Measurements from ENCODE around the gene AP5Z1. TPM values are rescaled to one million over a fixed set of nuclear protein-coding genes. Genes with fewer than 3 reads are reported as not detected.

Gene AP5Z1
- total RNA-seq, 2 experiments from 2014 or later, result 47.3 to 55.0 TPM

DNA sequence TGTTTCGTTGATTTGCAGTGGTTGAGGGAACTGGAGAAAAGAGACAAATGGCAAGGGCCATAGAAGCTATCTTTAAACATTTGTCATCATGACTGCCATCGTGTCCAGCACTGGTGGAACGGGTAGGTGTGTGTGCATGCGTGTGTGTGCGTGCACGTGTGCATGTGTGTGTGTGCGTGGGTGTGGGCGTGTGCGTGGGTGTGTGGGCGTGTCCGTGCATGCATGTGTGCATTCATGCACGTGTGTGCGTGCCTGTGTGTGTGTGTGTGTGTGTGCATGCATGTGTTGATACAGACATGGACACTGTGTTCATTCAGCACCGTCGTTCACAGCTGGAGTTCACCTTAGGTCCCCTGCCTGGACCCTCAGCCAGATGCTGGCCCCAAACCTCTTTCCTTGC lies 38.1 kb upstream of the AP5Z1 start:
- Mint-ChIP-seq H3K36me3 (ENCODE audit: low read depth) (peaks cover 28% of the 10 kb centered on the region), H3K27me3 (ENCODE audit: low read depth) (no peaks in the 10 kb centered on the region), H3K4me3 (no peak overlapping the region), H3K4me1 (ENCODE audit: low read depth) (peaks cover 62% of the 10 kb centered on the region), H3K9me3 (ENCODE audit: insufficient read depth) (no peaks in the 10 kb centered on the region), H3K27ac (peak overlapping the region; percentile 4)
- POLR2A ChIA-PET, result no interaction called here
- ATAC-seq (no peak), DNase-seq (no peak)
- CTCF ChIA-PET, result interaction anchor here (0.6 kb wide), 1 partner anchor 21 kb away, joined by 3 read pairs; no protein-coding TSS in a partner anchor

GRCh38 chr7:4738711-4739527 lies 36.5 kb upstream of the AP5Z1 start:
- peak overlapping the region; percentile 66 for H3K27ac Mint-ChIP-seq
- no peaks in the 10 kb centered on the region for H3K27me3 Mint-ChIP-seq (ENCODE audit: low read depth)
- ATAC-seq (peak; percentile 40), DNase-seq (no peak)
- POLR2A ChIA-PET, result interaction anchor here (1.4 kb wide), 1 partner anchor 37 kb away, joined by 7 read pairs; the partner anchor contains the start of gene AP5Z1
- CTCF ChIA-PET, result interaction anchor here (0.9 kb wide), 1 partner anchor 97 kb away, joined by 5 read pairs; no protein-coding TSS in a partner anchor
- H3K4me1 Mint-ChIP-seq (ENCODE audit: low read depth), result peaks cover 55% of the 10 kb centered on the region
- peak overlapping the region; percentile 29 for H3K4me3 Mint-ChIP-seq
- H3K9me3 Mint-ChIP-seq (ENCODE audit: insufficient read depth), result no peaks in the 10 kb centered on the region
- H3K36me3 Mint-ChIP-seq (ENCODE audit: low read depth), result peaks cover 26% of the 10 kb centered on the region

DNA sequence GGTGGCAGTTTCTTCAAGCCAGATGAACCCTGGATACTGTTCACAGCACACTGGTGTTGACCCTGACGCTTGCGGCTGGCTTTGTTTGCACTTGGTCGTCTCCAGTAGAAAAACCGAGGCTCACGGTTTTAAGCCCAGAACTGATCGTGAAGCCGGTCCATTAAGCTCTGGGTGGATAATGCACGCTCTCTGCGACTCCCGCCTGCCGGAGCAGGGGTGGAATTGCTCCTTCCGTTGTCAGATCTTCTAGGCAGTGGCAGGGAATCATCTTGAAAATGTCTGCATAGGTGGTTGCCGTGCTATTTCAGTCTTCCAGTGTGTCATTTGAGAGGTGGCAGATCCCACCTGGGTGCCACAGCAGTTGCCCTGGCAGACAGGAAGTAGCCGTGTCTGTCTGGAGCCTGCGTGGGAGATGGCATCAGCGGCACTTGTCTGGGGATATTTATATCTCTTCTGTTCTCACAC lies 35.9 kb upstream of the AP5Z1 start:
- no peaks in the 10 kb centered on the region for H3K9me3 Mint-ChIP-seq (ENCODE audit: insufficient read depth)
- no peaks in the 10 kb centered on the region for H3K27me3 Mint-ChIP-seq (ENCODE audit: low read depth)
- H3K4me3 Mint-ChIP-seq, result no peak overlapping the region
- ChIA-PET POLR2A (interaction anchor here (1.4 kb wide), 1 partner anchor 36 kb away, joined by 7 read pairs; the partner anchor contains the start of gene AP5Z1), CTCF (no interaction called here)
- H3K4me1 Mint-ChIP-seq (ENCODE audit: low read depth), result peaks cover 55% of the 10 kb centered on the region
- DNase-seq (no peak), ATAC-seq (no peak)
- peak overlapping the region; percentile 41 for H3K27ac Mint-ChIP-seq
- H3K36me3 Mint-ChIP-seq (ENCODE audit: low read depth), result peaks cover 27% of the 10 kb centered on the region

GRCh38 chr7:4740796-4741195 lies 34.6 kb upstream of the AP5Z1 start:
- Mint-ChIP-seq H3K4me1 (ENCODE audit: low read depth) (peaks cover 57% of the 10 kb centered on the region), H3K9me3 (ENCODE audit: insufficient read depth) (no peaks in the 10 kb centered on the region), H3K36me3 (ENCODE audit: low read depth) (peaks cover 27% of the 10 kb centered on the region), H3K27me3 (ENCODE audit: low read depth) (no peaks in the 10 kb centered on the region), H3K27ac (no peak overlapping the region), H3K4me3 (no peak overlapping the region)
- ChIA-PET POLR2A (interaction anchor here (0.6 kb wide), 2 partner anchors 15 to 56 kb away, joined by 3 to 4 read pairs; no protein-coding TSS in a partner anchor), CTCF (no interaction called here)
- DNase-seq, result no peak
- no peak for ATAC-seq

- Mint-ChIP-seq H3K9me3 (ENCODE audit: insufficient read depth) (no peaks in the 10 kb centered on the region), H3K36me3 (ENCODE audit: low read depth) (peaks cover 33% of the 10 kb centered on the region), H3K4me1 (ENCODE audit: low read depth) (peaks cover 67% of the 10 kb centered on the region), H3K27ac (no peak overlapping the region), H3K4me3 (no peak overlapping the region), H3K27me3 (ENCODE audit: low read depth) (no peaks in the 10 kb centered on the region)
- ChIA-PET CTCF (no interaction called here), POLR2A (no interaction called here)
- ATAC-seq (no peak), DNase-seq (no peak)
Observed at GRCh38 chr7:4742051-4742573, 33.3 kb upstream of the AP5Z1 start.

DNA sequence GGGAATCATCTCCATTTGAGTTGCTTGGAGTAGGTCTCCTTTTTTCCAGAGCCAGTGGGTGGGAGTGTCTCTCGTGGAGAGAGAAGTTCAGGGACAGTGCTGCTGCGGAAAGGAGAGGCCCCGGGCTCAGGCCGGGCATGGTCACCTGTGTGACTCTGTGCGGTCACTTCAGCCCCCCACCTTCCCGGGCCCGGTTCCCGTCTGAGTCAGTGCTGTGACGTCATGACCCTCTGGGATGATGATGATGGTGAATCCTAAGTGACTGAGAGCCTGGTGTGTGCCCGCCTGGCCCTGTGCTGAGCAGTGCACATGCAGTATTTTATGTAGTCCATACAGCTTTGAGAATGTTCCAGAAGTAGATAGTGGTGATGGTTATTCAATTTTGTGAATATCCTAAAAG lies 32.6 kb upstream of the AP5Z1 start:
- Mint-ChIP-seq H3K27ac (no peak overlapping the region), H3K36me3 (ENCODE audit: low read depth) (peaks cover 34% of the 10 kb centered on the region), H3K27me3 (ENCODE audit: low read depth) (no peaks in the 10 kb centered on the region), H3K9me3 (ENCODE audit: insufficient read depth) (no peaks in the 10 kb centered on the region), H3K4me1 (ENCODE audit: low read depth) (peaks cover 67% of the 10 kb centered on the region), H3K4me3 (no peak overlapping the region)
- POLR2A ChIA-PET, result interaction anchor here (1.9 kb wide), 1 partner anchor 32 kb away, joined by 6 read pairs; the partner anchor contains the start of gene AP5Z1
- CTCF ChIA-PET, result no interaction called here
- no peak for DNase-seq
- ATAC-seq, result no peak

DNA sequence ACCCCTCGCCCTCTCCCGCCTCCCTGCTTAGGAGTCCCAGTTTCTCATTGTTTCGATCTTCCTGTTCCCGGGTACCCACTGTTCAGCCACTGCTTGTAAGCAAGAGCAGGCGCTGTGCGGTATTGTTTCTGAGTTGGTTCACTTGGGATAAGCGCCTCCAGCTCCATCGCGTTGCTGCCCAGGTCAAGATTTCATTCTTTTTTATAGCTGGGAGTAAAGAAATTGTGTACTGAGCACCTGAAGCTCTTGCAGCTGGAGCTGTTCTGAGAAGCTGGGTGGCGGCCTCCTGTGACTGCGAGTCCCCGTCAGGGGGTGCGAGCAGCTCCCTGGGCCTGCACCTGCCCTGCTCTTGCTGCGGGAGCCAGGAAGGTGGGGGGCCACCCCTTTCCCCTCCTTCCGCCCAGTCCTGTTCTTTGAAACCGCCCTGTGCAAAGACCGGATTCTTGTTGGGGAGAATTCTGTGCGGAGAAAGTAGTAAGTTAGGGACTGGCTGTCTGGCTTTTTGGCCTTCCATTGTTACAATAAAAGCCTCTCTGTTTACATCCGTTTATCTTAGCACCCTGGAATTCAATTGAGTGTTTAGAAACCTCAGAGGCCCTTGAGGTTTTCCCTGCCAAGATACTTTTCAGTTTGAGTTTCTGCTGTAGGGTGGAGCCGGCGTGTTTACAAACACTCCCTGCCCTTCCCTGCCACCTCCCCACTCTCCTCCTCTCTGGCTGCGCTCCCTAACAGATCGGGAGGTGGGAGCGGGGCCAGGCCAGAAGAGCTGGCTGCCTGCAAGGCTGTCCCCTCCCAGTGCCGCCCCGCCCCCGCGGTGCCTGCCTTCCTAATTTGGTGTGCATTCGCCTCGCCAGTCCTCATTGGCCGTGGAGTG lies 30.8 kb upstream of the AP5Z1 start:
- Mint-ChIP-seq H3K27ac (peak overlapping the region; percentile 95), H3K4me1 (ENCODE audit: low read depth) (peaks cover 60% of the 10 kb centered on the region), H3K36me3 (ENCODE audit: low read depth) (peaks cover 44% of the 10 kb centered on the region), H3K27me3 (ENCODE audit: low read depth) (no peaks in the 10 kb centered on the region), H3K4me3 (peak overlapping the region; percentile 82), H3K9me3 (ENCODE audit: insufficient read depth) (no peaks in the 10 kb centered on the region)
- DNase-seq (peak; percentile 76), ATAC-seq (peak; percentile 78)
- CTCF ChIA-PET, result interaction anchor here (0.8 to 2.1 kb wide), 5 partner anchors 10 to 62 kb away, joined by 3 to 13 read pairs (median 5); partner anchors contain the start of gene FOXK1
- POLR2A ChIA-PET, result interaction anchor here (1.1 to 2.7 kb wide), 6 partner anchors 9 to 62 kb away, joined by 3 to 24 read pairs (median 7); partner anchors contain the start of gene AP5Z1

DNA sequence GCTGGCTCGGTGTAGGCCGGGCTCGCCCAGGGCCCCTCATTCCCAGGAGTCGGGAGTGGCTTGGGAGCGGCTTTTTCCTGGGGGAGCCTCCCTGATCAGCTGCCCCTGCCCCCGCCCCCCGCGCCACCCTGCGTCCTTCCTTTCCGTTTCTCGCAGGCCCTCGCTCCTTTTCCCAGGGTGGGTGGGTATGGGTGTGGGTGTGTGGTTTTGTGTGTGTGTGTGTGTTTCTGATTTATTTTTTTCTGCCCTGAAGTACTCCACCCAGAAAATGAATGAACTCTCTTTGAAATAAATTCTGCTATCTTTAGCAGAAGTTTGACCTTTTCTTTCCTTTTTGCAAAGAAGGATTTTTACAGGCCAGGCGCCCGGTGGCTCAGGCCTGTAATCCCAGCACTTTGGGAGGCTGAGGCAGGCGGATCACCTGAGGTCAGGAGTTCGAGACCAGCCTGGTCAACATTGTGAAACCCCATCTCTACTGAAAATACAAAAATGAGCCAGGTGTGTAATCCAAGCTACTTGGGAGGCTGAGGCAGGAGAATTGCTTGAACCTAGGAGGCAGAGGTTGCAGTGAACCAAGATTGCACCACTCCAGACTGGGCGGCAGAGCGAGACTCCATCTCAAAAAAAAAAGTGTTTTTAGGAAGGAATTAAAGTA lies 30.0 kb upstream of the AP5Z1 start:
- ATAC-seq, result peak; percentile 28
- peaks cover 41% of the 10 kb centered on the region for H3K36me3 Mint-ChIP-seq (ENCODE audit: low read depth)

GRCh38 chr7:4745971-4746919 lies 29.2 kb upstream of the AP5Z1 start:
- Mint-ChIP-seq H3K4me1 (ENCODE audit: low read depth) (peaks cover 53% of the 10 kb centered on the region), H3K9me3 (ENCODE audit: insufficient read depth) (no peaks in the 10 kb centered on the region), H3K36me3 (ENCODE audit: low read depth) (peaks cover 35% of the 10 kb centered on the region), H3K4me3 (peak overlapping the region; percentile 82), H3K27me3 (ENCODE audit: low read depth) (no peaks in the 10 kb centered on the region), H3K27ac (peak overlapping the region; percentile 95)
- peak; percentile 34 for ATAC-seq
- ChIA-PET CTCF (interaction anchor here (0.6 to 2.1 kb wide), 9 partner anchors 12 to 134 kb away, joined by 3 to 13 read pairs (median 3); partner anchors contain the start of genes AP5Z1 and FOXK1), POLR2A (interaction anchor here (0.9 to 2.7 kb wide), 6 partner anchors 12 to 105 kb away, joined by 4 to 24 read pairs (median 8); partner anchors contain the start of gene AP5Z1)
- peak; percentile 53 for DNase-seq

More for the DNA sequence above, 30.0 kb upstream of the AP5Z1 start:
- no peaks in the 10 kb centered on the region for H3K27me3 Mint-ChIP-seq (ENCODE audit: low read depth)
- no peaks in the 10 kb centered on the region for H3K9me3 Mint-ChIP-seq (ENCODE audit: insufficient read depth)
- POLR2A ChIA-PET, result interaction anchor here (0.9 to 2.7 kb wide), 6 partner anchors 10 to 64 kb away, joined by 3 to 24 read pairs (median 6); partner anchors contain the start of gene AP5Z1
- H3K27ac Mint-ChIP-seq, result peak overlapping the region; percentile 95
- no peak for DNase-seq
- peak overlapping the region; percentile 82 for H3K4me3 Mint-ChIP-seq
- CTCF ChIA-PET, result interaction anchor here (0.9 to 2.1 kb wide), 9 partner anchors 10 to 133 kb away, joined by 3 to 13 read pairs (median 4); partner anchors contain the start of genes AP5Z1 and FOXK1
- H3K4me1 Mint-ChIP-seq (ENCODE audit: low read depth), result peaks cover 56% of the 10 kb centered on the region

GRCh38 chr7:4747013-4747412 lies 28.4 kb upstream of the AP5Z1 start:
- POLR2A ChIA-PET, result interaction anchor here (1.0 to 2.7 kb wide), 2 partner anchors 29 to 106 kb away, joined by 7 to 24 read pairs; partner anchors contain the start of gene AP5Z1
- no peak for ATAC-seq

More at GRCh38 chr7:4747013-4747412, 28.4 kb upstream of the AP5Z1 start:
- Mint-ChIP-seq H3K4me3 (peak overlapping the region; percentile 28), H3K36me3 (ENCODE audit: low read depth) (peaks cover 31% of the 10 kb centered on the region), H3K27me3 (ENCODE audit: low read depth) (no peaks in the 10 kb centered on the region), H3K4me1 (ENCODE audit: low read depth) (peaks cover 53% of the 10 kb centered on the region), H3K9me3 (ENCODE audit: insufficient read depth) (no peaks in the 10 kb centered on the region), H3K27ac (peak overlapping the region; percentile 77)
- CTCF ChIA-PET, result interaction anchor here (1.2 to 1.8 kb wide), 3 partner anchors 28 to 106 kb away, joined by 3 to 4 read pairs (median 3); partner anchors contain the start of gene AP5Z1
- DNase-seq, result no peak

All from activated CD8-positive, alpha-beta T cell treated with anti-CD3 and anti-CD28 coated beads, Interleukin-2, amount 10 ng/mL, durations not matched to agents 7 days and 5 days (primary cell).